GM21737 (cell line): ENCODE measurements around the gene RPS6KA2.

ENCODE experiments used
- ATAC-seq: cut with Tn5 transposase; IDR thresholded peaks from one replicate; pipeline ENCODE4 v1.9.1; 2021; ENCODE audit warnings: mild to moderate bottlenecking, moderate library complexity; ENCODE audit not compliant: unreplicated experiment

Gene RPS6KA2

DNA sequence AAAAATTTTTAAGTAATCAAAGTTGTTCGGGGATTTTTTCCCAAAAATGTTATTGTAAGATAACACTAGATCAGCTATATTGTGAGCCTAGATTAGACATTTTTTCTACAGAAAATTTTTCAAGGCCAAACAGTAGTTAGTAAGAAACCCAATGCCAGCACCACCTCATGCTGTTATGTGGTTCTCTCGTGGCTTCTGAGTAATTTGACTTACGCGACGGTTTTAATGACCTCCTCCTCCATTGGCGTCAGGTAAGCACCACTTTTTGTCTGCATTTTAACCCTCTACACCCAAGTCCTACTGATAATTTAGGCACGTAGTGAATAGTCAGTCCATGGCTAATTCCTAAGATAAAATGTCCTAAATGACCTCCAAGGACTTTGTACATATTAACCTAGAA lies 9.7 kb downstream of the RPS6KA2 start:
- ATAC-seq, result no peak

GRCh38 chr6:166616261-166617238 lies 10.5 kb downstream of the RPS6KA2 start:
- no peak for ATAC-seq

DNA sequence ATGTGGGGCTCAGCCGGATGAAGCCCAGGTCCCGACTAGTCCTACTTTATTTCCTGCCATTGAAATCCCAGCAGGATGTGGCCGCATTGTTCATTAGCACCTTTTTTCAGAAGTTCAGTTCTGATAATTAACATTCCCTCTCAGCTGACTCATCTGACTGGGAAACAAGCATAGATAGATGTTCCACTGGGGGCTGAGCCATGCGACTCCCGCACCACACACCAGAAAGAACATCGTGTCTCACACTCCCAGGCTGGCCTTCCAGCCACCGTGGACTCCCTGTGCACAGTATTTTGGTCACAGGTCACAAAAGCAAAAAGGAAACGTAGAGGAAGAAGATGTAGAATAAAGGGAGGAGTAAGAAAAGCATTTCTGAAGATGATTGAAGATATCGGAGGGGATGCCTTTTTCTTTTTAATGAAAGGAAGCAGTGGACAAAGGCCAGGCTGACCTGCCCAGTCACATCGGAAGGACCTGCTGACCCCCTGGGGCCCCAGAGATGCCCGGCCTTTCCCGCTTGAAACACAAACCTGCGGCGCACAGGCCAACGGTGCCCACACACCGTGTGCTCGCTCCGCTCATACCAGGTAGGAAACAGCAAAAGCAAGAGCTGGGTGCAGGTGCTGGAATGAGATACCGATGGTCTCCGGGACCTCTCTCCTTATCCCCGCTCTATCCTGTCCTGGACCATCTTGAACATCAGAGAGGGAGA lies 11.8 kb downstream of the RPS6KA2 start:
- ATAC-seq, result no peak

- no peak for ATAC-seq
Measured at GRCh38 chr6:166614589-166614988, 12.5 kb downstream of the RPS6KA2 start.

GRCh38 chr6:166614171-166614583 lies 12.9 kb downstream of the RPS6KA2 start:
- ATAC-seq, result no peak

DNA sequence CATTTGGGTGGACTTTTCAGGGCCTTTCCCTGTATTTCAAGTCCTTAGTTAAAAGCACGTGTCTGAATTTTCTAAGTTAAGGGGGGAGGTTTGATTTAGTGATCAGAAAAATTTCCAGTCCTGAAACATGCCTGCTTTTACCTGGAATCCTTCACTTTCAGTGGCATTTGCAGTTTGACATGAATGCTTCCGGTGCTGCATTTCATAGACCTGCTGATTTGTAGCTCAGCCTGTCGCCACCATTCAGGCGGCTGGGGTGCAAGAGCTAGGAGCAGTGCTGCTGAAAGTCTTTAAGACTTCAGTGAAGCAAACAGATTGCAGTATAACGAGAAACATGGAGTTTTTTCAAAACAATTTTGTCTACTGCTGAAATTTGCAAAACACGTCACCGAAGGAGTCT lies 14.0 kb downstream of the RPS6KA2 start:
- ATAC-seq, result no peak

DNA sequence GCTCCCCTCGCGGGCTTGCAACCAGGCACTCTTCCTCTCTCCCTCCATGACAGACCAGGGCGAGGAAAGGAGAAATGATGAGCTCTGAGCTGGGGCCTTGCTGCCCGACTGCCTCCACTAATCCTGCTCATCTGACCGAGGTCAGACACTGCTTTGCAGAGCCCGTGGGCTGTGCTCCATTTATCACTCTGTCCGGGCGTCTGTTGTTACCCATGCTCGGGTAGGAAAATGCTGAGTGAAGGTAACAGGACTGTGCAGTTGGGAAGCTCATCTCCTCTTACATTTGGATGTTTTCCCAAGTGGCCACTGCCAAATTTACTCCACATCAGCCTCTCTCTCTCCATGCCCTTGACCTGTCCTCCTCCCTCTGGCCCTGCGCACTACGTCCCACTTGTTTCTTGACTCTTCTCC lies 14.6 kb downstream of the RPS6KA2 start:
- no peak for ATAC-seq

DNA sequence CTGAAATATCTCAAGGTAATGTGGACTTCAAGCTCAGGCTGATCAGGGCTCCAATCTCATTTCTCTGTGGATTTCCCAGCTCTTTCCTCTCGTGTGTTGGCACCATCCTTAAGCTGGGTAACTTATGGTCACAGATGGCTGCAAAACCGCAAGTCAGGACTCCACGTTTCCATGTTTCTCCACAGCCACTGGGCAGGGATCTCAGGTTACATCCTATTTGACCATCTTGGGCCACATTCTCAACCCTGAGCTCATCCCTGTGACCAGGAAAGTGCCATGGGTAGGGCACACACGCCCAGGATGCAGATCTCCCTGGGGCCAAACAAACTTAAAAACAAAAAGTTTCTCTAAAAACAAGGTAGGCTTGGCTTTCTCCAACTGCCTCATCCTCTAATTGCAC lies 15.4 kb downstream of the RPS6KA2 start:
- no peak for ATAC-seq

DNA sequence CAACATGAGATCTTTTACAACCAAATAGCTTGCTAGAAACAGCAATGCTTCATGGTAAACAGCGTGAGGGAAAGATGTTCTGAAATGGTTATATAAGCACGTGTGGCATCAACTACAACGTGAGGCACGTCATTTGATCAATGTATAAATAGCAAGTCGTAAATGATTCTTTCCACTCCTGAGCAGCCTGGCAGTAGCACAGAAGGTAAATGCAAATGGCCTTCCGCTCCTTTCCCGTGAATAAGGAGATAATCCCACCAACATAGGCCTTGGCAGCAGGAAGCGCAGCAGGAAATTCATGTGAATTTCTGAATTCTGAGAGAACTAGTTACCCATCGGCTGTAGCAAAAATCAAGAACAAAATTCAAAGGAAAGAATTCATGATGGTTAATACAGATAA lies 17.0 kb downstream of the RPS6KA2 start:
- no peak for ATAC-seq

- ATAC-seq, result no peak
Measured at GRCh38 chr6:166608774-166609173, 18.3 kb downstream of the RPS6KA2 start.

DNA sequence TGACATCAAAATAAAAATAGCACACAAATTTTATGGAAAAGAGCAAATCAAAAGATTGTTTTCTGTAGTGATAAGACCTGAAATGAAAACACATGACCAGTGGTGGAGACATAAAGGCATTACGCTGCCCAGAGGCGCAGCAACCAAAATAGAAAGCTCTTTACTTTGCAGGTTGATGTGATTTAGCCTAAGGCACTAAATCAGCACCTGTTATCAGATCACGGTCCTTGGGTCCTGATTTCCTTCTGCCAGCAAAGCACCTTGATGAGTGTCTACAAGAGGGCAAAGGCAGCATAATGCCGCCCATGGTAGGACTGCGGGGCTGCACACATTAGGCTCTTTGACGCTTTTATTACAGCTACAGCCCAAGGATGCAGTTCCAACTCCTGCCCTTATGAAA lies 21.3 kb downstream of the RPS6KA2 start:
- ATAC-seq, result no peak

- ATAC-seq, result no peak
Measured at GRCh38 chr6:166604911-166605310, 22.1 kb downstream of the RPS6KA2 start.

DNA sequence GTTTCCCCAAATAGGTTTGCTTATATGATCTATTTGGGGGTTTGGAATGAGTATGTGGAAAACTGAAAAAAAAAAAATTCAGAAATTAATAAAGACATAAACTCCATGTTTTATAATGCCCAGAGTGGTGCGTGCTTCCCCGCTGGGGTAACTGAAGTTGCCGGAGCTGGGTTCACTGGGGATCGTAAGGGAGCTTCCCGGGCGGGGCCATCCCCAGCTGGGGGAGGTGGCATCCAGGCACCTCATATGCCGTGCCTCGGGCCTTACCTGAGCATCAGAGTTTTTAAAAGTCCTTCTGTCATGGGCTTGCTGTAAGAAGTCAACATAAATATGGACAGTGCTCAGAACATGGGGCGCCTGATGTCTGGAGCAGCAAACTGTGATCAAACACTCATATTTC lies 22.7 kb downstream of the RPS6KA2 start:
- ATAC-seq, result no peak

DNA sequence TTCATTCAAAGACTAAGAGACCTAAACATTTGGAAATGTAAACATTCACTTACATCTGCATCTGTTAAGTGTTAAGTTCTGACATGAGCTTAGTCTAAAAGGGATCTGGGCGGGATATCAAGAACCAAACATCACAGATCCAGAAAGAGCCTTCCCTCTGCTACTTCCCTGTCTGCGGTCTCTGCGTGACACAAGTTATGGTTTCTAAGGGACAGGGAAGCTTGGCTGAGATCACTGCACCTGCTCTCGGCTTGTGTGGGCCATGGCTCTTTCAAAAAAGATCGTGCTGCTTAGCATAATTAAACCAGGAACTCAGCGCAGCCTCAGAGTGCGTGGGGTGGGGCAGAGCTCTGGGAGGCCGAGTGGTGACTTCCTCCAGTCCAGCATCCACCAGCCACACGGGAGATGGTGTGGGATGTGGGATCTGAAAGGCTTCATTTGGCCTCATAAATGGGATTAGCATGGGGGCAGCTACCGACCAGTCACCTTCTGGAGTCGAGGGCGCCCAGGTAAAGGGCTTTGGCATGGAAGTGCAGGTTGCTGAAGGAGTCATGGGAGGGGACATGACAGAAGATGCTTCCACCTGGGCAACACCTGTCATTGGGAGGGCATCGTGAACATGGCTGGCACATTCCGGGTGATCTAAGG lies 23.9 kb downstream of the RPS6KA2 start:
- ATAC-seq, result no peak

GRCh38 chr6:166601956-166602355 lies 25.1 kb downstream of the RPS6KA2 start:
- no peak for ATAC-seq

DNA sequence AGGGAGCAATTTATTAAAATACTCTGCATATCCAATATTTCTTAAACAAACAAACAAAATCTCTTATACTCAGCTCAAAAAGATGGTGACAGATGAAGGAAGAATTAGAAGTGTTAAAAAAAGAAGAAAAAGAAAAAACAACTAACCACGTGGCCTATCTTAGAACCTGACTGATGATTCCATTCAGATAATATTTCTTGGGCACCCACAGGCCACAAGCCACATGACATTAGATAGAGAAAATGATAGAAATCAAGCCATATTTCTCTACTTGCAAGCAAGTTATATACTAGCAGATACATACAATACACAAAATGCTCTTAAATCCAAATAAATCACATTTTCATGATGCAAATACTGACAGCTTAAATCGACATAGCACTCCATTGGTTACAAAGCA lies 26.1 kb downstream of the RPS6KA2 start:
- no peak for ATAC-seq

DNA sequence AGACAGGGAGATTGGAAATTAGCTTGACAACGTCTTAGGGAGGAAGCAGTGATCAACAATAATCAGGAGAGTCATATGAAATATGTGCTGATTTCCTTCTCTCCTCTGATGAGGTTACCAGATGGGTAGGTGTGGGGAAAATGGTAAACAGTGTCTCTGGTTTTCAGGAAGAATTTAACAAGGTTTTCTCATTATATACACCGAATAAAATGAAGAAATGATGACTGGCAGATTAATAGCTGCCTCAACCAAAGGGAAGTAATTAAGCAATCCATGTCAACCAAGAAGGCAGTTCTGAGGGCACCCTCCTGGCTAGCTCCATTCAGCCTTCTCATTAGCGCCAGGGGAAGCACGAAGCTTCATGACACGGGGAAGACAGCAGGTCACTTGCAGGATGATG lies 27.8 kb downstream of the RPS6KA2 start:
- ATAC-seq, result no peak

GRCh38 chr6:166598441-166599138 lies 28.5 kb downstream of the RPS6KA2 start:
- ATAC-seq, result no peak

DNA sequence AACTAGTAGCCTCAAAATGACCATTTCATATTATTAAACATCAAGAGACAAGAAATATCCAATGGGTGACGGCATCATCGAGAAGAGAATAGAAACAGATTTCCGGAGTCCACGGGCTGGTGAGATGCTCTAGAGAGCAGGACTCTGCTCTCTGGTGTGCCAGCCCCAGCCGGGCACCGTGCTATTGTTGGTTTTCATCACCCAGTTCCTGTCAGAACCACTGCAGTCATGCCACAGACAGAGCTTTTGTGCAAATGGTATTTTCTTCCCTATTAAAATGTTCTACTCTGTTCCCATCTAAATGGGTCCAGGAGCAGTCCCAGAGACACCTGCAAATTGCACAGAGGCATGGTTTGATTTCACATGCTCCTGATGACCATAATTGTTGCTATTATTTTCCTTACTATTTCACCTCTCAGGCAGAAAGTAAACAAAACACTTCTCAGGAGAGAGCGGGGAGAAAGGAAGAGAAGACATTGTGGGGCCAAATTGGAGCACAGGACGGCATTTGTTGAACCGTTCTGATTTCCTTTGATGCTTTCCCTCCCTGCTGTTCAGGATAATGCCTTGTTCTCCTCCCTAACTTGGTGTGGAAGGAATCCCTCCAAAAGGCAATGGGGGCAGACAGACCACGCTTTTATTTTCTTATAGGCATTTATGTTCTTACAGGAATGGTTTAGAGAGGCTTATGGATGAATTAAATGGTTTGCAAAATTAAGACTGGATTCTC lies 29.2 kb downstream of the RPS6KA2 start:
- ATAC-seq, result no peak

DNA sequence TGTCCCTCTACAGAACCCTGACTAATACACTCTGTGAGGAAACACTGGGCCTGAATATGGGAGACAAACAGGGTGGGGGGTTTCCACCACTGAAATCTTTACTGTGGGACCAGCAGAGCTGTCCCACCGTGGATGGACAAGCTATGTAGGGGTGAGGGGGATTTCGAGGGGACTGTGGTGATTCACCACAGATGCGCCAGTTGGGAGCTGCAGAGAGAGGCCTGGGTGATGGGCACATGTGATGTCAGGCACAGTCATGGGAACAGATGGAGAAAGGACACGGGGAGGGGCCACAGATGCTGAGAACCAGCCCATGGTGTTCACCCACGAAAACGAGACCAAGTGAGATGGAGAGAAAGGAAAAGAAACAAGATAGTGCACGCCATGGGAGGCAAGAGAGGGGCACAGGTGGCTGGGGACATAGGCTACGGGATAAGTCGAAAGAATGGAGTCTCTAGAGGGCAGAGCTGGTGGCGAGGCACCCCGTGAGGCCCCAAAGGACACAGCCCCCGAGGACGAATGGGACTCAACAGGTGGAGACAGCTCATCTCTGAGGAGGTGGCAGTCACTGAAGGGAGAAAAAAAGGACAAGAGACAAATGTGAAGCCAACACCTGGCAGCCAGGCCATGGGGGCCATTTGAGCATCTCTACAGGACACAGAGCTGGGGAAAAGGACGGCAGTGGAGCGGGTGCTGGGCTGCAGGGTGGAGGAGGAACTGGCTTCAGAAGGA lies 30.1 kb downstream of the RPS6KA2 start:
- ATAC-seq, result no peak
